Measurements from ENCODE around the gene CNTNAP1. TPM values are rescaled to one million over a fixed set of nuclear protein-coding genes. Genes with fewer than 3 reads are reported as not detected.

Gene CNTNAP1
- total RNA-seq, 1 experiment from 2014 or later: 7.7 TPM

DNA sequence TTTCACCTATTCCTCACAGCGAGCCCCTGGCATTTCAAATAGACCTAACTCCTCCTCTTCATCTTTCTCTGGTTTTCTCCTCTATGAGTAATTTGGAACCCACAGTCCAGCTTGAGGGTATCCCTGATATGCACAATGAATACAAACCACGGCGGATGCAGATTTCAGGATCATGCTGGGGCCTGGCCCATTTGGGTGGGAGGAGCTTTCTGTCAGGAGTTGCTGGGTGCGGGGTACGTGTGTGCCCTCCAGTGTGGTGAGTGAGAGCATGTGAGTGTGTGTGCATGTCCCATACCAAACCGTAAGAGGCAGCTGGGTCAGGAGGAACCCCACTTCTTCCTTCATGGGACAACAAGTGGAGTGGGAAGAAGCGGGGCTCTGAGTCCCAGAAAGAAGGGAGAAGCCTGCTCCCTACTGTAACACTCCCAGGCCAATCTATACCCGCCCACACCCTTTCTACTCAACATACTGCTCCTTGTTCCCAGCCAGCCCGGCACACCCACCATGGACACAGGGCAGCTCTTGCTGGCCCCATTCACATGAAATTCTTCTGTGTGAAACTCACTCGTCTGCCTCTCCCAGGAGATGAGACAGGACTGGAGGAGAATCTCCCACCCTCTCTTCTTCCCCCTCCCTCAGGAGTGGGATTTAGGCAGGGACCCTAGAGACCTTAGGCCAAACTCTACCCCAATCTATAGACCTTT, 18.4 kb downstream of the CNTNAP1 start:
- TF ChIP-seq CTCF (conservative IDR thresholded peaks at IDR 0.05): no peak
- no peak overlapping the region for H4K91ac ChIP-seq (ENCODE audit: insufficient read length, low read depth, low read length)
- no peak overlapping the region for H2AFZ ChIP-seq (ENCODE audit: low read length)
- no peak overlapping the region for H3K4ac ChIP-seq (ENCODE audit: low read depth, low read length)
- Mint-ChIP-seq H3K4me1 (peaks cover 8 to 25% of the 10 kb centered on the region in 2 experiments), H3K27ac (peak overlapping the region in 1 of 3 experiments; percentile 8; a peak in 3 of 7 replicates), H3K9me3 (no peaks in the 10 kb centered on the region), H3K27me3 (ENCODE audit: low read depth) (no peaks in the 10 kb centered on the region), H3K36me3 (ENCODE audit: insufficient read depth in 1 of 3, low read depth in 3 of 3) (peaks cover 14 to 53% (median 36%) of the 10 kb centered on the region in 3 experiments; a peak in 6 of 7 replicates), H3K4me3 (no peak overlapping the region)
- H3K23me2 ChIP-seq (ENCODE audit: insufficient read length, low read depth, low read length, poor library complexity, severe bottlenecking): no peaks in the 10 kb centered on the region
- H2BK5ac ChIP-seq (ENCODE audit: insufficient read length, low read length): no peak overlapping the region
- no peak for DNase-seq
- no peak overlapping the region for H3K18ac ChIP-seq (ENCODE audit: insufficient read length, low read depth, low read length)
- no peak overlapping the region for H2BK12ac ChIP-seq (ENCODE audit: insufficient read length, low read depth, low read length)
- no peak overlapping the region for H3K56ac ChIP-seq (ENCODE audit: insufficient read length, low read depth, low read length)
- no peak overlapping the region for H3K14ac ChIP-seq (ENCODE audit: insufficient read depth, low read length)
- H3K79me1 ChIP-seq (ENCODE audit: insufficient read depth, low read depth, low read length, poor library complexity, severe bottlenecking): no peaks in the 10 kb centered on the region
- H3K9ac ChIP-seq (ENCODE audit: extremely low read depth, insufficient read length, low read length): no peak overlapping the region
- H3K79me2 ChIP-seq (ENCODE audit: insufficient read depth, low read length): no peaks in the 10 kb centered on the region
- WGBS (ENCODE audit: extremely low coverage, insufficient read length, low lambda C conversion rate): no CpG with 5 or more reads among the region's 10 CpGs
- H3K4me2 ChIP-seq (ENCODE audit: insufficient read depth, insufficient read length, low read length): no peak overlapping the region
- no peaks in the 10 kb centered on the region for H3K4me1 ChIP-seq (ENCODE audit: insufficient read depth, low read length)
- no peaks in the 10 kb centered on the region for H4K20me1 ChIP-seq (ENCODE audit: control insufficient read depth, insufficient read depth, insufficient read length)
- no peak overlapping the region for H2BK20ac ChIP-seq (ENCODE audit: low read depth, low read length, poor library complexity, severe bottlenecking)
- H2AK5ac ChIP-seq (ENCODE audit: insufficient read length, low read length): no peak overlapping the region
- H3K27ac ChIP-seq (ENCODE audit: insufficient read length, low read depth, low read length): no peak overlapping the region
- H2BK120ac ChIP-seq (ENCODE audit: low read depth, low read length, poor library complexity, severe bottlenecking): no peak overlapping the region
- no peak overlapping the region for H2BK15ac ChIP-seq (ENCODE audit: low read depth, low read length)
- no peak overlapping the region for H3K23ac ChIP-seq (ENCODE audit: insufficient read length, low read depth, low read length)
- H3K9me3 ChIP-seq (ENCODE audit: control insufficient read depth, low read depth, low read length): no peaks in the 10 kb centered on the region
- no peaks in the 10 kb centered on the region for H3K27me3 ChIP-seq (ENCODE audit: insufficient read depth, low read length)
- no peak overlapping the region for H4K8ac ChIP-seq (replicated peaks; ENCODE audit: insufficient read length, low read depth, low read length)
- H3T11ph ChIP-seq (ENCODE audit: low read length): no peak overlapping the region
- no peak overlapping the region for H4K5ac ChIP-seq (ENCODE audit: insufficient read length, low read depth, low read length)

Data from H9 (cell line).